EH (cell line): Measurements from ENCODE around the gene NARS2.

Experiments
- DNase-seq: peaks from one replicate; pipeline ENCODE4 v3.0.0-alpha.2; 2015; ENCODE audit warnings: low read depth

The NARS2 gene

GRCh38 chr11:78432956-78433355 is 141.7 kb downstream of the NARS2 start:
- no peak for DNase-seq

- DNase-seq: peak; percentile 30
Measured at GRCh38 chr11:78432058-78432515, 142.6 kb downstream of the NARS2 start.

GRCh38 chr11:78429660-78430059 is 145.0 kb downstream of the NARS2 start:
- DNase-seq: no peak

- DNase-seq: no peak
Measured at GRCh38 chr11:78429209-78429608, 145.5 kb downstream of the NARS2 start.

- no peak for DNase-seq
Measured at GRCh38 chr11:78428773-78429172, 145.9 kb downstream of the NARS2 start.

- no peak for DNase-seq
Measured at GRCh38 chr11:78428266-78428636, 146.4 kb downstream of the NARS2 start.

GRCh38 chr11:78427615-78428265 is 146.9 kb downstream of the NARS2 start:
- no peak for DNase-seq

- DNase-seq: no peak
Measured at GRCh38 chr11:78426845-78427244, 147.8 kb downstream of the NARS2 start.

GRCh38 chr11:78425399-78426070 is 149.1 kb downstream of the NARS2 start:
- DNase-seq: no peak

GRCh38 chr11:78424334-78425270 is 150.1 kb downstream of the NARS2 start:
- peak; percentile 41 for DNase-seq

- DNase-seq: no peak
Measured at GRCh38 chr11:78423241-78423640, 151.4 kb downstream of the NARS2 start.

- peak; percentile 60 for DNase-seq
Measured at GRCh38 chr11:78420796-78421209, 153.9 kb downstream of the NARS2 start.

GRCh38 chr11:78420255-78420764 is 154.4 kb downstream of the NARS2 start:
- DNase-seq: peak; percentile 84

GRCh38 chr11:78419327-78419726 is 155.3 kb downstream of the NARS2 start:
- DNase-seq: peak; percentile 93

- DNase-seq: no peak
Measured at GRCh38 chr11:78418584-78419211, 156.0 kb downstream of the NARS2 start.

GRCh38 chr11:78417888-78418583 is 156.6 kb downstream of the NARS2 start:
- DNase-seq: peak; percentile 81

- no peak for DNase-seq
Measured at GRCh38 chr11:78417175-78417887, 157.3 kb downstream of the NARS2 start, which contains the start of gene GAB2. TSS of gene GAB2 (minus strand) at chr11:78417820. CDS start at chr11:78417720, 100 bp downstream.

GRCh38 chr11:78416285-78417174 is 158.1 kb downstream of the NARS2 start:
- peak; percentile 89 for DNase-seq

GRCh38 chr11:78415338-78415737 is 159.3 kb downstream of the NARS2 start:
- DNase-seq: no peak
